ENCODE results near the gene TALDO1.
"Not testable (repeated sequence)": the region's sequence is repeated elsewhere in the genome, so short reads cannot be mapped to it uniquely, and the experiment has no call there.

The TALDO1 gene

GRCh38 chr11:723120-723883 is 24.0 kb upstream of the TALDO1 start:
- no peak for TF ChIP-seq ZNF274 (IDR thresholded peaks at IDR 0.05; ENCODE audit: low read depth, low read length)
- H3K4me3 ChIP-seq (ENCODE audit: low read length), result no peak overlapping the region

DNA sequence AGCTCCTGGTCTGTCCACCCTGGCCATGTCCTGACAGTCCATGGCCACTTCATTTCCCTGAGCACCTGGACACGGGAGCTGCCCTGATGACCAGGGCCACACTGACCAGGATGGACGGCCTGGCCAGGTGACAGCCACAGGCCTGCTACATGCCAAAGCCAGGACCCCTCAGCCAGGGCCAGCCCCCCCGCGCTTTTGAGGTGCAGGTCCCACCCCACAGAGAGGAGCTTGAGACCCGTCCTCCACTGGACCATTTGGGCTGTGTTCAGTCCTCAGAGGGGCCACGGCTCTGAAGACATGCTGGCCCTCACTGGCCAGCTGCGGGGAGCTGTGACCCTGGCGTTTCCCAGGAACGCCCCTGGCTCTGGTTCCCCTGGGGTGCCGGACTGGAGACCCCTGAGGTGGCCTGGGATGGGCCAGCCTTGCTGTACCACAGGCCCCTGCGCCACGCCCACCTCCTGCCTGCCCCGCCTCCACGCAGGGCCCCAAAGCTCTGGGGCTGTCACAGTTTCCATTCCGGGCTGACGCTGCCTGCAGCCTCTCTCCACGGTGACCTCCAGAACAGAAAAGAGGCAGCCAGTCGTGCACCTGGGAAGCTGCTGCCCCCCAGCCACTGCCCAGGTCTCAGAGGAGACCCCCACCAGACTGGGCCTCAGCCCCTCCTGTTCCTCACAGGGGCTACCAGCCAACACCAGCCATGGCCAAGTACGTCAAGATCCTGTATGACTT is 23.1 kb upstream of the TALDO1 start:
- H3K4me3 ChIP-seq (ENCODE audit: low read length), result no peak overlapping the region
- TF ChIP-seq ZNF274 (IDR thresholded peaks at IDR 0.05; ENCODE audit: low read depth, low read length), result no peak

GRCh38 chr11:724778-725386 is 22.4 kb upstream of the TALDO1 start:
- no peak for TF ChIP-seq ZNF274 (IDR thresholded peaks at IDR 0.05; ENCODE audit: low read depth, low read length)
- no peak overlapping the region for H3K4me3 ChIP-seq (ENCODE audit: low read length)

DNA sequence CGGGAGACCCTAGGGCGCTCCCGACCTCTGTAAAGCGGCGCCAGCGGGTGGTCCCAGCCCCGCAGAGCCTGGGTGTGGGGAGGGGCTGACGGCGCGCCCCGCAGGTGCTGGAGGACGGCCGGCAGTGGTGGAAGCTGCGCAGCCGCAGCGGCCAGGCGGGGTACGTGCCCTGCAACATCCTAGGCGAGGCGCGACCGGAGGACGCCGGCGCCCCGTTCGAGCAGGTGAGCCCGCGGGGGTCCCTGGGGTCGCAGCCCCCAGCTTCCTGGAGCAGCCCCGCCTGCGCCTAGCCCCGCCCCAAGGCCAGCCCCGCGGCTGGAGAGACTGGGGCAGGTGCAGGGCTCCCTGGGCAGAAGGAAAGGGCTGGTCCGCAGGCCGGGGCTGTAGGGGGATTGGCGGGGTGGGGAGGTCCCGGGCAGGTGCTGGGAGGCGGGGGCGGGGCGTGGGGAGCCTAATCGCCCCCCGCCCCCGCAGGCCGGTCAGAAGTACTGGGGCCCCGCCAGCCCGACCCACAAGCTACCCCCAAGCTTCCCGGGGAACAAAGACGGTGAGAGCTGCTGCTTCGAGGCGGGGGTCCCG is 21.6 kb upstream of the TALDO1 start:
- TF ChIP-seq ZNF274 (IDR thresholded peaks at IDR 0.05; ENCODE audit: low read depth, low read length), result no peak
- peak overlapping the region; percentile 17; the same call in 1 of the 2 replicates for H3K4me3 ChIP-seq (ENCODE audit: low read length)

DNA sequence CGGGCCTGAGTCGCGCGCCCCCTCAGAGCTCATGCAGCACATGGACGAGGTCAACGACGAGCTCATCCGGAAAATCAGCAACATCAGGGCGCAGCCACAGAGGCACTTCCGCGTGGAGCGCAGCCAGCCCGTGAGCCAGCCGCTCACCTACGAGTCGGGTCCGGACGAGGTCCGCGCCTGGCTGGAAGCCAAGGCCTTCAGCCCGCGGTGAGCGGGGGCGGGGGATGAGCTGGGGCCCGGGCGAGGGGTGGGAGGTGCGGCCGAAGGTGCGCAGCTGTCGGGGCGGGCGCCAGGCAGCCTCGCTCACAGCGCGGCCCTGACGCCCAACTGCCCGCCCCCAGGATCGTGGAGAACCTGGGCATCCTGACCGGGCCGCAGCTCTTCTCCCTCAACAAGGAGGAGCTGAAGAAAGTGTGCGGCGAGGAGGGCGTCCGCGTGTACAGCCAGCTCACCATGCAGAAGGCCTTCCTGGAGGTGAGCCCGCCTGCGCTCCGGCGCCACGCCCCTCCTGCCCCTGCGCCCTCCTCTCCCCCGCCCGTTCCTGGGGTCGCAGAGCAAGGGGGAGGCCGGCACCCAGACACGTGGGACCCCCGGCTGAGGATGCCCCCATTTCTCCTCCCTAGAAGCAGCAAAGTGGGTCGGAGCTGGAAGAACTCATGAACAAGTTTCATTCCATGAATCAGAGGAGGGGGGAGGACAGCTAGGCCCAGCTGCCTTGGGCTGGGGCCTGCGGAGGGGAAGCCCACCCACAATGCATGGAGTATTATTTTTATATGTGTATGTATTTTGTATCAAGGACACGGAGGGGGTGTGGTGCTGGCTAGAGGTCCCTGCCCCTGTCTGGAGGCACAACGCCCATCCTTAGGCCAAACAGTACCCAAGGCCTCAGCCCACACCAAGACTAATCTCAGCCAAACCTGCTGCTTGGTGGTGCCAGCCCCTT is 20.7 kb upstream of the TALDO1 start:
- no peak for TF ChIP-seq ZNF274 (IDR thresholded peaks at IDR 0.05; ENCODE audit: low read depth, low read length)
- H3K4me3 ChIP-seq (ENCODE audit: low read length), result no peak overlapping the region

DNA sequence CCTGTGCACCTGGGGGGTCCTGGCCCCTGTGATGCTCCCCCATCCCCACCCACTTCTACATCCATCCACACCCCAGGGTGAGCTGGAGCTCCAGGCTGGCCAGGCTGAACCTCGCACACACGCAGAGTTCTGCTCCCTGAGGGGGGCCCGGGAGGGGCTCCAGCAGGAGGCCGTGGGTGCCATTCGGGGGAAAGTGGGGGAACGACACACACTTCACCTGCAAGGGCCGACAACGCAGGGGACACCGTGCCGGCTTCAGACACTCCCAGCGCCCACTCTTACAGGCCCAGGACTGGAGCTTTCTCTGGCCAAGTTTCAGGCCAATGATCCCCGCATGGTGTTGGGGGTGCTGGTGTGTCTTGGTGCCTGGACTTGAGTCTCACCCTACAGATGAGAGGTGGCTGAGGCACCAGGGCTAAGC is 20.0 kb upstream of the TALDO1 start:
- TF ChIP-seq ZNF274 (IDR thresholded peaks at IDR 0.05; ENCODE audit: low read depth, low read length), result no peak
- no peak overlapping the region for H3K4me3 ChIP-seq (ENCODE audit: low read length)

DNA sequence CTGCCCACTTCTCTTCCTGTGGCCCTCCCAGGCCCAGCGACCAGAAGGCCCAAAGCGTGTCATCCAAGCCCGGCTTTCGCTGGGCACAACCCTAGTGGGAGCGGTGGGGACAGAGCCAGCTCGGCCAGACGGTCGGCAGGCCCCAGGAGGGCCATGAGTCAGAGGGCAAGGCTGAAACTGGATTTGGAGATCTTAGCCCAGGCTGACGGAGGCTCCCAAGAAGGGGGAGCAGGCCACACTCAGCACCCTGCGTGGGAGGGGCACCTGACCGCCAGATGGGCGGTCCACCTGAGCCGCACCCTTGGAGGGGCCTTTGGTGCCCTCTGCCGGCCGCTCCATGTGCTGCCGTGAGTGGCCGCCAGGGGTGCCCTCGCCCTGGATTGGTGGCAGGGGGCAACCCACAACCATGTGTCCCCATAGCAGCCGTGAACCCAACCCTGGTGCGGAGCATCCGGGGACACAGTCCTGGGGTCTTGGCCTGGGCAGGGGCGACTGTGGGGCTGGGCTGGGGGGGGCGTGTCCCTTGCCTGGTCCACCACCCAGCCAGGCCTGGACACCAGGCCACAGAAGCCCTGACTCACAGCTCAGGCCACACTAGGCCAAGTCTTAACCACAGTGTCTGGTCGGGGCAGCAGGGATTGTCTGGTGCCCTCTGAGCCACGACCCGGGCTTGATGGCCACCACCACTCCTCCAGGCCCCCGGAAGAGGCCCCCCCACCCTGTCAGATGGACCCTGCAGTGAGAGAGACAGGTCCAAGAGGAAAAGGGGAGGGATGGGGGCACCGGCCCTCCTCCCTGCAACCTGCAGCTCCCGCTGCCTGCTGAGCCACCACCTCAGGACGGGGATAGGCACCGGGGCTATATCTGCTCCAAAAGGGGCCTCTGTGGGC is 19.2 kb upstream of the TALDO1 start:
- no peak overlapping the region for H3K4me3 ChIP-seq (ENCODE audit: low read length)
- no peak for TF ChIP-seq ZNF274 (IDR thresholded peaks at IDR 0.05; ENCODE audit: low read depth, low read length)

DNA sequence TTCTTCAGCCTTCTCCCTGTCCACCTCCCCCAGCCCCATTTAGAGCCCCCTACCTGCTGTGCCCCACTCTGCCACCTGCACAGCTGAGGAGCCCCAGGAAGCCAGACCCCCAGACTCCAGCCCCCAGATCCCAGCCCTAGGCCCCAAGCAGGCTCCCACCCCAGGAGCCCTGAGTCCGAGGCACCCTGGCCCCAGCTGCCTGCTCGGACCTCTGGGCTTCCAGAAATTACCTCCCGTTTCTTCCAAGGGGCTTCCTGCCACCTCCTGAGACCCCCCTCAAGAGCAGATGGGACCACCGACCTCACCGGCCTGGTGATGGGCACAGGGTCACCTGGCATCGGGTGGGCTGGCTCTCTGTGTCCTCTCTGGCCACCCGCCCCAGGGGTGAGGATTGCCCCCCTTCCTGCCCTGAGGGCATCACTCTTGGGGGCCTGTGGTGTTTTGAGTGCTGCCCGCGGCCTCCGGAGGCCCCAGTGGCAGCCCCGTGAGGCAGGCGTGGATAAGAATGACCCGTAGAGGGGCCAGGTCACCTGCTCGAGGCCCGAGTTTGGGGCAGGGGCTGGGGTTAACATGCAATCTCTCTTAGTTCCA is 18.3 kb upstream of the TALDO1 start:
- no peak for TF ChIP-seq ZNF274 (IDR thresholded peaks at IDR 0.05; ENCODE audit: low read depth, low read length)
- no peak overlapping the region for H3K4me3 ChIP-seq (ENCODE audit: low read length)

GRCh38 chr11:729492-730074 is 17.7 kb upstream of the TALDO1 start:
- no peak overlapping the region for H3K4me3 ChIP-seq (ENCODE audit: low read length)
- no peak for TF ChIP-seq ZNF274 (IDR thresholded peaks at IDR 0.05; ENCODE audit: low read depth, low read length)

GRCh38 chr11:733072-733471 is 14.2 kb upstream of the TALDO1 start:
- H3K4me3 ChIP-seq (ENCODE audit: low read length), result no peak overlapping the region
- TF ChIP-seq ZNF274 (IDR thresholded peaks at IDR 0.05; ENCODE audit: low read depth, low read length), result no peak

- H3K4me3 ChIP-seq (ENCODE audit: low read length), result not testable (repeated sequence)
Measured at GRCh38 chr11:734541-734940, 12.7 kb upstream of the TALDO1 start.

DNA sequence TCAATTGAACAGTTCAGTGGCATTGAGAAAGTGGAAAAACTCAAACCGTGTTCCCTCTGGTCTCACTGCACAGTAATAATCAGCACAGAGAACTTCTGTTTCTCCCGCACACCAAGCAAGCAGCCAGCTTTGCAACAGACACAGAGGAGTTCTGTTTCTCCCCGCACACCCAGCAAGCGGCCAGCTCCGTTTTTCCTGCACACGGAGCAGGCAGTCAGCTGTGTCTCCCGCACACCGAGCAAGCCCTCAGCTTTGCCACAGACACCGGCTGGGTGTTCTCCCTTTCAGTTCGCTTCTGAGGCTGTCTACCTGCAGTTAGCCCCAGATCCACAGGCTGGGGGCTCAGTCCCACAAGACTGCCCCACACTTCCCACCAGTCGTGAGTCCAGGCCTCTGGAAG is 9.9 kb upstream of the TALDO1 start:
- TF ChIP-seq ZNF274 (IDR thresholded peaks at IDR 0.05; ENCODE audit: low read depth, low read length), result no peak
- no peak overlapping the region for H3K4me3 ChIP-seq (ENCODE audit: low read length)

DNA sequence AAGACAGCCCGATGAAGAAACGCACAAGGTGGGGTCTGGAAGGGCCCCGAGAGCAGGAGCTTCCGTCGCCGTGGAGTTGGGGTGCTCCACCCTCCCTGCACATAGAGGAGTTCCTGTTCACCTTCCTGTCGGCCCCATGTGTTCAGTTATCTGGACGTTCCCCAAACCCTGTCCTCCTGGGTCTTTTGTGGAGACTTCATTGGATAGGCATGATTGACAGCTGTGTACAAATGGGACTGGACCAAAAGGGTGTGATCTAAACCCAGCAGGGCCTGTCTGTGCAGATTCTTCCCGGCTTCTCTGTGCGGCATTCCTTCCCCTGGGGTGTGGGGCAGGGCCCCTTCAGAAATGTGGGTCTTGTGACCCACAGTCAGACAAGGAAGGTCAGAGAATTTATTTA is 9.4 kb upstream of the TALDO1 start:
- H3K4me3 ChIP-seq (ENCODE audit: low read length), result not testable (repeated sequence)
